HG02588 (cell line): ENCODE data around the gene DISP1.

Experiments
- ATAC-seq: cut with Tn5 transposase; IDR thresholded peaks from one replicate; pipeline ENCODE4 v1.9.1; 2021; ENCODE audit warnings: mild to moderate bottlenecking, moderate library complexity; ENCODE audit not compliant: unreplicated experiment

DISP1 gene, protein sequence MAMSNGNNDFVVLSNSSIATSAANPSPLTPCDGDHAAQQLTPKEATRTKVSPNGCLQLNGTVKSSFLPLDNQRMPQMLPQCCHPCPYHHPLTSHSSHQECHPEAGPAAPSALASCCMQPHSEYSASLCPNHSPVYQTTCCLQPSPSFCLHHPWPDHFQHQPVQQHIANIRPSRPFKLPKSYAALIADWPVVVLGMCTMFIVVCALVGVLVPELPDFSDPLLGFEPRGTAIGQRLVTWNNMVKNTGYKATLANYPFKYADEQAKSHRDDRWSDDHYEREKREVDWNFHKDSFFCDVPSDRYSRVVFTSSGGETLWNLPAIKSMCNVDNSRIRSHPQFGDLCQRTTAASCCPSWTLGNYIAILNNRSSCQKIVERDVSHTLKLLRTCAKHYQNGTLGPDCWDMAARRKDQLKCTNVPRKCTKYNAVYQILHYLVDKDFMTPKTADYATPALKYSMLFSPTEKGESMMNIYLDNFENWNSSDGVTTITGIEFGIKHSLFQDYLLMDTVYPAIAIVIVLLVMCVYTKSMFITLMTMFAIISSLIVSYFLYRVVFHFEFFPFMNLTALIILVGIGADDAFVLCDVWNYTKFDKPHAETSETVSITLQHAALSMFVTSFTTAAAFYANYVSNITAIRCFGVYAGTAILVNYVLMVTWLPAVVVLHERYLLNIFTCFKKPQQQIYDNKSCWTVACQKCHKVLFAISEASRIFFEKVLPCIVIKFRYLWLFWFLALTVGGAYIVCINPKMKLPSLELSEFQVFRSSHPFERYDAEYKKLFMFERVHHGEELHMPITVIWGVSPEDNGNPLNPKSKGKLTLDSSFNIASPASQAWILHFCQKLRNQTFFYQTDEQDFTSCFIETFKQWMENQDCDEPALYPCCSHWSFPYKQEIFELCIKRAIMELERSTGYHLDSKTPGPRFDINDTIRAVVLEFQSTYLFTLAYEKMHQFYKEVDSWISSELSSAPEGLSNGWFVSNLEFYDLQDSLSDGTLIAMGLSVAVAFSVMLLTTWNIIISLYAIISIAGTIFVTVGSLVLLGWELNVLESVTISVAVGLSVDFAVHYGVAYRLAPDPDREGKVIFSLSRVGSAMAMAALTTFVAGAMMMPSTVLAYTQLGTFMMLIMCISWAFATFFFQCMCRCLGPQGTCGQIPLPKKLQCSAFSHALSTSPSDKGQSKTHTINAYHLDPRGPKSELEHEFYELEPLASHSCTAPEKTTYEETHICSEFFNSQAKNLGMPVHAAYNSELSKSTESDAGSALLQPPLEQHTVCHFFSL (N-terminal part only)

GRCh38 chr1:222814536-222815439 lies at the start of gene DISP1:
TSS of gene DISP1 (plus strand) at chr1:222815039. CDS start at chr1:222942824, 127,785 bp downstream.
- ATAC-seq = peak; percentile 87

- ATAC-seq = no peak
Measured at GRCh38 chr1:222767152-222767571, 47.7 kb upstream of the DISP1 start.

GRCh38 chr1:222768592-222768991 lies 46.2 kb upstream of the DISP1 start:
- no peak for ATAC-seq

DNA sequence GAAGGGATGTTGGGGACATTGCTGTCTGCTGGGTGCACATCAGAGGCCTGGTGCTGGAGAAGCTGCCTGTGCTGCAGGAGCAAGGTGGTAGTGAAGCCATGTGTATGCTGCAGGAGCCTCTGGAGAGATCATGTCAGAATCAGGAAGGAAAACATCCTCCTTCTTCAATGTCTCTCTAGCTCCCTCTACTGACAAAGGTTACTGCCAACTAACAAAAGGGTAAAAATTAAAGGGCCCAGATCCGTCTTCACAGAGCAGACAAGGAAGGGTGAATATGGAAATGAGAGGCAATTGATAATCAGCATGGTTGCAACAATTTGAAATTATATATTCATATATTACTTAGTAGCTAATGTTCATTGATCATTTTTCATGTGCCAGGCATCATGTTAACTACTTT lies 45.7 kb upstream of the DISP1 start:
- no peak for ATAC-seq

GRCh38 chr1:222769971-222770620 lies 44.7 kb upstream of the DISP1 start:
- no peak for ATAC-seq

GRCh38 chr1:222772996-222773379 lies 41.9 kb upstream of the DISP1 start:
- ATAC-seq = peak; percentile 75

DNA sequence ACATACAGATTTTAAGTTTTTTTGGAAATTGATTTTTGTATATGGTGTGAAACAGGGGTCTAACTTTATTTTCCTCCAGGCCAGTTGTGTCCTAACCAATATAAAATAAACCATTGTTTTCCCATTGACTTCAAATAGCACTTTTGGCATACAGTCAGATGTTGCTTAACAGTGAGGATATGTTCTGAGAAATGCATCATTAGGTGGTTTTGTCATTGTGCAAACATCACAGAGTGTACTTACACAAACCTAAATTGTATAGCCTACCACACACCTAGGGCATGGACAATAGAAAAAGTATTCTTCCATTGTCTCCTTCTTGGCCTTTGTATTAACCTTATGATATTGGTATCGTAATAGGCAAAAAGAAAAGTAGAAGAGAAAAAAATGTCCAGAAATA lies 37.4 kb upstream of the DISP1 start:
- ATAC-seq = no peak

DNA sequence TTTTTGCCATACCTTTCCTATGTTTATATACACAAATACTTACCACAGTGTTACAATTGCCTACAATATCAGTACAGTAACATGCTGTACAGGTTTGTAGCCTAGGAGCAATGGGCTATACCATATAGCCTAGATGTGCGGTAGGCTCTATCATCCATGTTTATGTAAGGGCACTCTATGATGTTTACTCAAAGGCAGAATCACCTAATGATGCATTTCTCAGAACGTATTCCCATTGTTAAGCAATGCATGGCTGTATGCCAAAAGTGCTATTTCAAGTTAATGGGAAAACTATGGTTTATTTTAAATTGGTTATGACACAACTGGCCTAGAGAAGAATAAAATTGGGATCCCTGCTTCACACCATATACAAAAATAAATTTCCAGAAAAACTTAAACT lies 36.9 kb upstream of the DISP1 start:
- no peak for ATAC-seq

- ATAC-seq = no peak
Measured at GRCh38 chr1:222781251-222781650, 33.6 kb upstream of the DISP1 start.

DNA sequence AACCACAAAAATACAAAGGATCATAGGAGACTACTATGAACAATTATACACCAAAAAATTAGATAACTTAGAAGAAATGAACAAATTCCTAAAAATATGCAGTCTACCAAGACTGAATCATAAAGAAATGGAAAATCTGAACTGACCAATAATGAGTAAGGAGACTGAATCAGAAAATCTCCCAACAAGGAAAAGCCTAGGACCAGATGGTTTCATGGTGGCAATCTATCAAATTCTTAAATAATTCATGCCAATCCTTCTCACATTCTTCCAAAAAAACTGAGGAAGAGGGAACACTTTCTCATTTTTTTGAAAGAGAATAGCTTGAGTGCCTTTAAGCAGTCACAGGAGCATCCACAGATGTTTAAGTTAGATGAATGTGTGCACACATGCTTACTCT lies 31.8 kb upstream of the DISP1 start:
- ATAC-seq = no peak

DNA sequence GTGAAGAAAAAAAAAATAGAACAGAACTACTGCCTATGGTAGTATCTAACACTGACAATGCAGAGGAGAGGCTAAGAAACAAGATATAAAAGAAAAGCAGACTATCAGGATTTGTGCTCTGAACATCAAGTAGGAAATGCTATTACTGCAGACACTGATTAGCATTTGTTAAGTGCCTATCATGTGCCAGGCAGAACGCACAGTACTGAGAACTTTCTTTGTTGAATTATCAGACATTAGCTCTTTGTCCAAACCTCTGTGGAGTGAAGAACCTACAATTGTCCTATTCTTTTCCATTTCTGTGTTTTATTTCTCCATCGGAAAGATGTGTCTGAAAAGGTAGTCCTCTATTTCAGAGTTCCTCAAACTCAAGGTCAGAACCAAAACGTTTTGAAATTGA lies 30.5 kb upstream of the DISP1 start:
- ATAC-seq = no peak

DNA sequence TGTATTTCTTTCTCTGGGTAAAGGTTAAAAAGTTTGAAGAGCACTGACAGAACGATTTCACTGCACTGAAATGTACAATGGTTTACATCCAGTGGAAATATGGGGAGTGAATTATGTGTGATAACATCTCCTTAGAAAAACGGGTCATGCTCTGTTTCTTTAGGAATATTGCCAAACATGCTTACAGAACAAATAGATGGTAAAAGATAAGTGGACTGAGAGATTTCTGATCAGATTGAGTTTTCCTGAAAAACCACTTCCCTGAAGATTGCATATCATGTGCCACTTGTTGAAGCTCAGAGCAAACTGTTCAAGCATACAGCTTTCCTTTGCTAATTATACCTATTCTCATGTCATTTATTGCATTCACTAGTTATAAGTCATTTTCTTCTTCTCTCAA lies 29.9 kb upstream of the DISP1 start:
- ATAC-seq = no peak

GRCh38 chr1:222785529-222785928 lies 29.3 kb upstream of the DISP1 start:
- ATAC-seq = no peak

GRCh38 chr1:222786121-222786520 lies 28.7 kb upstream of the DISP1 start:
- ATAC-seq = no peak

- no peak for ATAC-seq
Measured at GRCh38 chr1:222787729-222788128, 27.1 kb upstream of the DISP1 start.

- no peak for ATAC-seq
Measured at GRCh38 chr1:222788402-222789156, 26.3 kb upstream of the DISP1 start.

- no peak for ATAC-seq
Measured at GRCh38 chr1:222790115-222790514, 24.7 kb upstream of the DISP1 start.

DNA sequence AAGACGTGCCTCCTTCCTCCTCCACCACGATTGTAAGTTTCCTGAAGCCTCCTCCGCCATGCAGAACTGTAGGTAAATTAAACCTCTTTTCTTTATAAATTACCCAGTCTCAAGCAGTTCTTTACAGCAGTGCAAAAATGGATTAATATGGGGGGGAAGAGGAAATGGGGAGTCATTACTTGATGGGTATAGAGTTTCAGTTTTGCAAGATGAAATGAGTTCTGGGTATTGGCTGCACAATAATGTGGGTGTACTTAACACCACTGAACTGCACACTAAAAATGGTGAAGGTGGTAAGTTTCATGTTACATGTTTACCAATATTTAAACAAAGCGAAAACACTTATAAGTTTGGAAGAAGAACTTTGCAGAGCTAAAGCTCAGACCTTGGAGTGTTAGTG lies 24.3 kb upstream of the DISP1 start:
- ATAC-seq = no peak
